ENCODE results near the gene PGF.
A peak's percentile ranks its signal among the peaks of the same experiment; 100 is the strongest.

The PGF gene

DNA sequence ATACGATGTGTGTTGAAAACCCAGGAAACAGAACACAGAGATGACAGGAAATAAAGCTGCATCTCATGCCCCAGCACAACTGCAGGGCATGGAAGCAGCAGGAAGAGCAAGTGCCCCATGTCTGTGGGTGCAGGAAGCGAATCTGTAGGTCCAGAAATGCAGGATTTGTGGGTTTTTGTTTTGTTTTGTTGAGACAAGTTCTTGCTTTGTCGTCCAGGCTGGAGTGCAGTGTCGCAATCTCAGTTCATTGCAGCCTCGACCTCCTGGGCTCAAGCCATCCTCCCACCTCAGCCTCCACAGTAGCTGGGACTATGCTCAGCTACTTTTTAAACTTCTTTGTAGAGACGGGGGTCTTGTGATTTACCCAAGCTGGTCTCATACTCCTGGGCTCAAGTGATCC lies 26.2 kb downstream of the PGF start:
- no peak for DNase-seq (ENCODE audit: low spot score)
- WGBS, 2 donors (ENCODE audit: extremely low coverage in 2 of 2, insufficient read length in 2 of 2, insufficient replicate concordance in 1 of 2), result no CpG with 5 or more reads among the region's 6 CpGs
- no peak overlapping the region for H3K23ac ChIP-seq (ENCODE audit: low read depth, low read length, poor library complexity)

GRCh38 chr14:74927225-74927624 lies 28.2 kb downstream of the PGF start:
- Histone ChIP-seq H3K27me3 (ENCODE audit: control insufficient read depth in 3 of 3, insufficient read depth in 3 of 3, low read depth in 1 of 3, low read length in 3 of 3) (peaks cover 0 to 15% (median 0%) of the 10 kb centered on the region in 3 experiments), H3K79me1 (ENCODE audit: low read depth, low read length) (no peaks in the 10 kb centered on the region), H2BK120ac (ENCODE audit: low read depth, low read length) (no peak overlapping the region), H3K23ac (ENCODE audit: low read depth, low read length, poor library complexity) (no peak overlapping the region), H3K36me3 (replicated peaks in 1 of 2; ENCODE audit: control insufficient read depth in 2 of 2, insufficient read depth in 2 of 2, low read length in 2 of 2) (no peaks in the 10 kb centered on the region), H3K4me1 (ENCODE audit: control insufficient read depth in 2 of 2, insufficient read depth in 1 of 2, low read depth in 1 of 2, low read length in 2 of 2) (peaks cover 0 to 3% of the 10 kb centered on the region in 2 donors), H3K27ac (replicated peaks; ENCODE audit: low read length) (no peak overlapping the region), H2BK5ac (ENCODE audit: low read length) (no peak overlapping the region), H2AFZ (ENCODE audit: low read length) (no peak overlapping the region), H3K4ac (ENCODE audit: low read length) (no peak overlapping the region), H2BK15ac (ENCODE audit: low read length) (no peak overlapping the region), H3K9me3 (replicated peaks in 1 of 2; ENCODE audit: control insufficient read depth in 2 of 2, insufficient read depth in 1 of 2, low read depth in 1 of 2, low read length in 2 of 2) (peaks cover 0 to 1% of the 10 kb centered on the region in 2 donors), H4K91ac (ENCODE audit: low read depth, low read length, poor library complexity) (no peak overlapping the region), H3K14ac (ENCODE audit: low read length) (no peak overlapping the region), H3K18ac (ENCODE audit: low read length) (no peak overlapping the region), H2AK5ac (ENCODE audit: low read depth, low read length) (no peak overlapping the region), H4K8ac (ENCODE audit: low read depth, low read length) (no peak overlapping the region), H2BK12ac (ENCODE audit: low read length) (no peak overlapping the region), H3K4me3 (ENCODE audit: low read length in 2 of 2) (no peak overlapping the region), H3K9ac (ENCODE audit: low read depth, low read length, poor library complexity) (no peak overlapping the region), H3K4me2 (ENCODE audit: insufficient read depth, low read length, poor library complexity, severe bottlenecking) (no peak overlapping the region)
- no CpG with 5 or more reads among the region's 6 CpGs for WGBS, 2 donors (ENCODE audit: extremely low coverage in 2 of 2, insufficient read length in 2 of 2, insufficient replicate concordance in 1 of 2)
- DNase-seq (ENCODE audit: low spot score), result no peak

More for the DNA sequence above, 26.2 kb downstream of the PGF start:
- peak overlapping the region; percentile 6 for H3K14ac ChIP-seq (ENCODE audit: low read length)
- H3K27me3 ChIP-seq (ENCODE audit: control insufficient read depth in 3 of 3, insufficient read depth in 3 of 3, low read depth in 1 of 3, low read length in 3 of 3), result peaks cover 0 to 20% (median 0%) of the 10 kb centered on the region in 3 experiments
- no peak overlapping the region for H2BK12ac ChIP-seq (ENCODE audit: low read length)
- H4K91ac ChIP-seq (ENCODE audit: low read depth, low read length, poor library complexity), result no peak overlapping the region
- peaks cover 0 to 1% of the 10 kb centered on the region in 2 donors for H3K9me3 ChIP-seq (replicated peaks in 1 of 2; ENCODE audit: control insufficient read depth in 2 of 2, insufficient read depth in 1 of 2, low read depth in 1 of 2, low read length in 2 of 2)
- H3K27ac ChIP-seq (replicated peaks; ENCODE audit: low read length), result no peak overlapping the region
- no peaks in the 10 kb centered on the region for H3K79me1 ChIP-seq (ENCODE audit: low read depth, low read length)
- no peak overlapping the region for H3K4ac ChIP-seq (ENCODE audit: low read length)
- no peak overlapping the region for H3K4me2 ChIP-seq (ENCODE audit: insufficient read depth, low read length, poor library complexity, severe bottlenecking)
- no peak overlapping the region for H2BK15ac ChIP-seq (ENCODE audit: low read length)
- no peak overlapping the region for H4K8ac ChIP-seq (ENCODE audit: low read depth, low read length)
- peaks cover 0 to under 1% of the 10 kb centered on the region in 2 donors for H3K4me1 ChIP-seq (ENCODE audit: control insufficient read depth in 2 of 2, insufficient read depth in 1 of 2, low read depth in 1 of 2, low read length in 2 of 2)
- H3K4me3 ChIP-seq (ENCODE audit: low read length in 2 of 2), result no peak overlapping the region
- H3K36me3 ChIP-seq (replicated peaks in 1 of 2; ENCODE audit: control insufficient read depth in 2 of 2, insufficient read depth in 2 of 2, low read length in 2 of 2), result no peaks in the 10 kb centered on the region
- no peak overlapping the region for H3K18ac ChIP-seq (ENCODE audit: low read length)
- H2AK5ac ChIP-seq (ENCODE audit: low read depth, low read length), result no peak overlapping the region
- no peak overlapping the region for H2BK5ac ChIP-seq (ENCODE audit: low read length)
- no peak overlapping the region for H2AFZ ChIP-seq (ENCODE audit: low read length)
- H3K9ac ChIP-seq (ENCODE audit: low read depth, low read length, poor library complexity), result no peak overlapping the region
- H2BK120ac ChIP-seq (ENCODE audit: low read depth, low read length), result no peak overlapping the region

DNA sequence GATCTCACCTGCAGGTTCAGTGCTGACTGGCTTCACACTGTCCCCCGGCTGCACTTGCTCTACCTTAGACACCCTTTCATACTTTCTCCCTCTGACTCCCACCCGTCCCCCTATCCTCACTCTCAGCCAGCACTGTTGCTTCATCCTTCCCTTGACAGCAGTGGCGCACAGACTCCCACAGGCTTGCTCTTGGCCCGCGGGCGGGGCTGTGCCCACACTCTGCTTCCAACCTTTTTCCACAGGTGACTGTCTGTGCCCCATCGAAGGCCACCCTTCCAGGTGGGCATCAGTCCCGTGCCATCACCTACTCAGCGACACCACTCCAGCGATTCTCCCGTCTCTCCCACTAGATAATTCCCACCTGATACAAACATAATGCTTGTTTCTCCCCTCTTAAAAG lies 31.3 kb downstream of the PGF start:
- Histone ChIP-seq H3K79me1 (ENCODE audit: low read depth, low read length) (peaks cover 3% of the 10 kb centered on the region), H3K4me2 (ENCODE audit: insufficient read depth, low read length, poor library complexity, severe bottlenecking) (no peak overlapping the region), H3K36me3 (replicated peaks in 1 of 2; ENCODE audit: control insufficient read depth in 2 of 2, insufficient read depth in 2 of 2, low read length in 2 of 2) (peaks cover 0 to 2% of the 10 kb centered on the region in 2 donors), H3K4me3 (ENCODE audit: low read length in 2 of 2) (no peak overlapping the region), H3K4me1 (ENCODE audit: control insufficient read depth in 2 of 2, insufficient read depth in 1 of 2, low read depth in 1 of 2, low read length in 2 of 2) (peaks cover 0 to 5% of the 10 kb centered on the region in 2 donors), H2BK12ac (ENCODE audit: low read length) (no peak overlapping the region), H3K27me3 (ENCODE audit: control insufficient read depth in 3 of 3, insufficient read depth in 3 of 3, low read depth in 1 of 3, low read length in 3 of 3) (peaks cover 0 to 12% (median 0%) of the 10 kb centered on the region in 3 experiments), H3K9ac (ENCODE audit: low read depth, low read length, poor library complexity) (peak overlapping the region; percentile 32), H2AFZ (ENCODE audit: low read length) (no peak overlapping the region), H4K91ac (ENCODE audit: low read depth, low read length, poor library complexity) (no peak overlapping the region), H4K8ac (ENCODE audit: low read depth, low read length) (no peak overlapping the region), H2BK120ac (ENCODE audit: low read depth, low read length) (no peak overlapping the region), H3K14ac (ENCODE audit: low read length) (no peak overlapping the region), H3K27ac (replicated peaks; ENCODE audit: low read length) (no peak overlapping the region), H2BK15ac (ENCODE audit: low read length) (no peak overlapping the region), H3K23ac (ENCODE audit: low read depth, low read length, poor library complexity) (no peak overlapping the region), H2AK5ac (ENCODE audit: low read depth, low read length) (no peak overlapping the region), H3K9me3 (replicated peaks in 1 of 2; ENCODE audit: control insufficient read depth in 2 of 2, insufficient read depth in 1 of 2, low read depth in 1 of 2, low read length in 2 of 2) (no peaks in the 10 kb centered on the region), H3K18ac (ENCODE audit: low read length) (no peak overlapping the region), H3K4ac (ENCODE audit: low read length) (no peak overlapping the region), H2BK5ac (ENCODE audit: low read length) (no peak overlapping the region)
- WGBS, 2 donors (ENCODE audit: extremely low coverage in 2 of 2, insufficient read length in 2 of 2, insufficient replicate concordance in 1 of 2), result no CpG with 5 or more reads among the region's 11 CpGs
- no peak for DNase-seq (ENCODE audit: low spot score)

- WGBS, 2 donors (ENCODE audit: extremely low coverage in 2 of 2, insufficient read length in 2 of 2, insufficient replicate concordance in 1 of 2), result no CpG with 5 or more reads among the region's 51 CpGs
Measured at GRCh38 chr14:74922752-74923401, 32.5 kb downstream of the PGF start, which contains the start of gene RPS6KL1. Gene RPS6KL1, minus strand, starts transcription at chr14:74923260. Its CDS starts 1,719 bp downstream, at chr14:74921541.

More at GRCh38 chr14:74922752-74923401, 32.5 kb downstream of the PGF start, which contains the start of gene RPS6KL1:
- peaks cover 0 to 11% (median 0%) of the 10 kb centered on the region in 3 experiments for H3K27me3 ChIP-seq (ENCODE audit: control insufficient read depth in 3 of 3, insufficient read depth in 3 of 3, low read depth in 1 of 3, low read length in 3 of 3)
- H3K79me1 ChIP-seq (ENCODE audit: low read depth, low read length), result peaks cover 3% of the 10 kb centered on the region
- peak within 1 kb of the TSS; percentile 93 for H3K4me2 ChIP-seq (ENCODE audit: insufficient read depth, low read length, poor library complexity, severe bottlenecking)
- H2BK15ac ChIP-seq (ENCODE audit: low read length), result no peak within 1 kb of the TSS
- H3K4me3 ChIP-seq (ENCODE audit: low read length in 2 of 2), result peak within 1 kb of the TSS; percentile 83 to 94
- peak within 1 kb of the TSS; percentile 97 for H3K14ac ChIP-seq (ENCODE audit: low read length)
- H3K9me3 ChIP-seq (replicated peaks in 1 of 2; ENCODE audit: control insufficient read depth in 2 of 2, insufficient read depth in 1 of 2, low read depth in 1 of 2, low read length in 2 of 2), result no peaks in the 10 kb centered on the region
- H3K27ac ChIP-seq (replicated peaks; ENCODE audit: low read length), result no peak within 1 kb of the TSS
- H2BK5ac ChIP-seq (ENCODE audit: low read length), result no peak within 1 kb of the TSS
- peaks cover 0 to 5% of the 10 kb centered on the region in 2 donors for H3K4me1 ChIP-seq (ENCODE audit: control insufficient read depth in 2 of 2, insufficient read depth in 1 of 2, low read depth in 1 of 2, low read length in 2 of 2)
- no peak within 1 kb of the TSS for H4K91ac ChIP-seq (ENCODE audit: low read depth, low read length, poor library complexity)
- H4K8ac ChIP-seq (ENCODE audit: low read depth, low read length), result no peak within 1 kb of the TSS
- peaks cover 0 to 3% of the 10 kb centered on the region in 2 donors for H3K36me3 ChIP-seq (replicated peaks in 1 of 2; ENCODE audit: control insufficient read depth in 2 of 2, insufficient read depth in 2 of 2, low read length in 2 of 2)
- H3K4ac ChIP-seq (ENCODE audit: low read length), result no peak within 1 kb of the TSS
- H3K23ac ChIP-seq (ENCODE audit: low read depth, low read length, poor library complexity), result peak within 1 kb of the TSS; percentile 90
- no peak within 1 kb of the TSS for H2BK12ac ChIP-seq (ENCODE audit: low read length)
- peak within 1 kb of the TSS; percentile 73 for H2AK5ac ChIP-seq (ENCODE audit: low read depth, low read length)
- H2BK120ac ChIP-seq (ENCODE audit: low read depth, low read length), result no peak within 1 kb of the TSS
- peak within 1 kb of the TSS; percentile 100 for H2AFZ ChIP-seq (ENCODE audit: low read length)
- peak within 1 kb of the TSS; percentile 95 for H3K9ac ChIP-seq (ENCODE audit: low read depth, low read length, poor library complexity)
- peak; percentile 83 for DNase-seq (ENCODE audit: low spot score)
- H3K18ac ChIP-seq (ENCODE audit: low read length), result peak within 1 kb of the TSS; percentile 93
